ENCODE data around the gene THADA. TPM values are rescaled to one million over a fixed set of nuclear protein-coding genes. Genes with fewer than 3 reads are reported as not detected.

Gene THADA
- total RNA-seq, 1 donor from 2014 or later = 40.4 TPM

DNA sequence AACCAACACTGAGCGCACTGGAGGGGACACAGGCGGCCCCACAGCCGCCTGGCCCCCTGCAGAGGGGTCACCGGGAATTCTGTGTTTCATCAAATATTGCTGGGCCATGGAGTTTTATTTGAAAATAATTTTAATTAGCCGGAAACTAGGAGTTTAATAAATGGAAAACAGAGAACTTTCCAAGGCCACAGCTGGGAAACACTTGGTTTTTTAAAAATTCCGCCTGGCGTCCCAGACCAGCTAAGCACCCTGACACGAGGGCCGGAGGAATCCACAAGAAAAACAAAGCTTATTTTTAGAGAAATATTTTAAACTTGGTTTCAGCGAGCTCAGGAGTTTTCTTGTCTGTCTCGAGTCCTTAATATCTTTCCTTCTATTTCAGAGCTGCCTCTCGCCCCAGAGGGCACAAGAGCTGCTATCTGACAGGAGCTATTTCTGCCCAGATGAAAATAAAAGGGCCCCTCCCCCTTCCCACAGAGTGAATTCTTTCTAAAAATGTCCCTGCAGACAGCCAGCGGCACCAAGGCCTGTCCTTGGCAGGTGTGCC lies 377.6 kb downstream of the THADA start:
- intact Hi-C loops (cut with micrococcal nuclease) = loop anchor here (2.0 kb wide), 2 partner anchors 209 to 407 kb away; no protein-coding TSS in a partner anchor

DNA sequence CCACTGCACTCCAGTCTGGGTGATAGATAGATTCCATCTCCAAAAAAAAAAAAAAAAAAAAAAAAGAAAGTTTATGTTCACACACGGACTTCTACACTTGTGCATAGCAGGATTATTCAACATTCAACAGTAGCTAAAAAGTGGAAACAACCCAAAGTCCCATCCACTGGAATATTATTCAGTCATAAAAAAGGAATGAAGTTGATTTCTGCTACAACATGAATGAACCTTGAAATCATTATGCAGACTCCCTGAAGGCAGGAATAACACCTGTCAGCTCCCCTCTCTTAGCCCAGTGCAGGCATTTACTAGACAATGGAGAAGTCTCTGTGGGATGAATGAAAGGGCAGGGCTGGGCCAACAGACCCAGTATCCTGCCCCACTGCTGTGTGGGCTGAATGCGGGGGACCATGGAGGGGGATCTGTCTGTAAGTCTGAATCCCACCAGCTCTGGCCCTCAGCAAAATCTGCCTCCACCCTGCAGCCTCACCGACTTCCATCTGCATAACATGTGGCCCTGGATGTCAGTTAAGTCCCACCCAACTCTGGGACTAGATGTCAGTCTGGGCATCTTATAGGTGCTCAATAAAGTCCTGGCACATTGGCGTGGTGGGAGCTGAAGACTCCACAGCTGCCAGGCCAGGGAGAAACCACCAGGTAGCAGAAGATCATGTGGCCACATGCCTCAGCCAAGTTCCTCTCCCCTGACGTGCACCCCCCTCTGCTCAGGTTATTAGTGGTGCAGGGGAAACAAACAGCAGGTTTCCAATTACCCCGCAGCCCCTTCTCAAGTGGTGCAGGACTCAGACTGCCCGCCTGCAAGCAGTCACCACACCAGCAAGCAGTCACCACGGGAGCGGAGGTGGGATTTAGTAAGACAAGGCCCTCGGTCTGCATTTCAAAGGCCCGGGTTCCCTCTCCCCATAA lies 378.3 kb downstream of the THADA start:
- intact Hi-C loops (cut with micrococcal nuclease) = loop anchor here (2.0 kb wide), 2 partner anchors 209 to 407 kb away; no protein-coding TSS in a partner anchor

DNA sequence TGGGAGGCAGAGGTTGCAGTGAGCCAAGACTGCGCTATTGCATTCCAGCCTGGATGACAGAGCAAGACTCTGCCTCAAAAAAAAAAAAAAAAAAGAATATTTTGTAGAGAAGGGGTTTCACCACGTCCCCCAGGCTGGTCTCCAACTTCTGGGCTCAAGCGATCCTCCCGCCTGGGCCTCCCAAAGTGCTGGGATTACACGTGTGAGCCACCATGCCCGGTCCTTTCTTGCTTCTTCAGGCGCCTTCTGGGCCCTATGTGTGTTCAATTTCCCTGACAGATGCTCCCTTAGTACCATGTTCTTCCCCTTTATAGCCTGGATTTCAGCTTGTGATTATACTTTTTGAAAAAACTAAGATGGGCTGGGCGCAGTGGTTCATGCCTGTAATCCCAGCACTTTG lies 379.2 kb downstream of the THADA start:
- intact Hi-C loops (cut with micrococcal nuclease) = no loop called here

DNA sequence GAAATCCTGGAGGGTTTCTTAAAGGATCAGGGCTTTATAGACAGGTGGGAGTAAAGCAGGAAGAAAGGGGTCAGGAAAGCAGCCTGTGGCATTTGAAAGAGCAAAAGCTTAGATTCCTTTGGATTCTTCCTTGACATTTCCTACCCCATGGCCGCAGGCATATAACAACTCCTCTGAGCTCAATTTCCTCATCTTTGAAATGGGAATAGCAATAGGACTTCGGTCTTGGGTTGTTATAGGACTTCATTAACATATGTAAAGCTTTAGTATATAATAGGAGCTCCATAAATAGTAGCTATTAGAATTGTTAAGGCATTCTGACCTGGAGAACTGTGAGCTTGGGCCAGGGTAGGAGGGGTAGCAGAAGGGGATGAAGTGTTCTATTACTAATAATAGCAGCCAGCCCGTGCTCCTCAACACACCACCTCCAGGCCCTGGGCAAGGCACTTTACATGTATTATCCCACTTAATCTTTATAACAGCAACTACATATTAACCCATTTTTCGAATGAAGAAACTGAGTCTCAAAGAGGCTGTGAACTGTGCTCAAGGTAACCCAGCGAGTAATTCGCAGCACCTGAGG lies 380.1 kb downstream of the THADA start:
- intact Hi-C loops (cut with micrococcal nuclease) = no loop called here

DNA sequence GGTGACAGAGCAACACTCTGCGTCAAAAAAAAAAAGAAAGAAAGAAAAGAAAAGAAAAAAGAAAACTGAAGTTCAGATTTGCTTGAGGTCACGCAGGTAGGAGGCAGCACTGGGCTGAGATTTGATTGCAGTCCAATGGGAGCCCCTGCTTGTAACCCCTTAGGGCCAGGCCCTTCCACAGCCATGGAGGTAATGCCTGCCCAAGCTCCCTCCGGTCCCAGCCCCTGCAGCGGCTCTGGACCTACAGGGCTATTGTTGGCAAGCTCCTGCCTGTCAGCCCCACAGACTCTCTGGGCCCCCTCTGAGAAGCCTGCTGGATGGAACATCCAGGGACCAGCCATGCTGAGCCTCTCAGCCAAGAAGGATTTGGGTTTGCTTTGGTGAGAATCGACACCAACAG lies 381.6 kb downstream of the THADA start:
- intact Hi-C loops (cut with micrococcal nuclease) = no loop called here

DNA sequence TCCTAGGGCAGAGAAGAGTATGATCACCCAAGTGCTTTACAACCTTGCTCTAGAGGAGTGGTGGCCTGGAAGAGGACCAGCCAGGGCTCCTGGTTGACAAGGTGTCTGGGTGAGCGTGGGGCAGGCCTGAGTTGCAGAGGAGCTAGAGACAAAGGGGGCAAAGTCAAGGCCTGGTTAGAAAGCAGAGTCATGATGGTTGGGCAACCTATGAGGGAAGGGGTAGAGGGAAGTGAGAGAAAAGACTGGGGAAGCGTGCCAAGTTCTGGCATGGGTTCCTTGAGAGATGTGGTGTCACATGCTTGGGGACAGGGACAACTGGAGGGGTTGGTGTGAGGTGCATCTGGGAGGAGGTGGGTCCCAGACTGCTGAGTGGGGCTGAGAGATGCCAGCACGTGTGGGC lies 382.9 kb downstream of the THADA start:
- intact Hi-C loops (cut with micrococcal nuclease) = no loop called here

DNA sequence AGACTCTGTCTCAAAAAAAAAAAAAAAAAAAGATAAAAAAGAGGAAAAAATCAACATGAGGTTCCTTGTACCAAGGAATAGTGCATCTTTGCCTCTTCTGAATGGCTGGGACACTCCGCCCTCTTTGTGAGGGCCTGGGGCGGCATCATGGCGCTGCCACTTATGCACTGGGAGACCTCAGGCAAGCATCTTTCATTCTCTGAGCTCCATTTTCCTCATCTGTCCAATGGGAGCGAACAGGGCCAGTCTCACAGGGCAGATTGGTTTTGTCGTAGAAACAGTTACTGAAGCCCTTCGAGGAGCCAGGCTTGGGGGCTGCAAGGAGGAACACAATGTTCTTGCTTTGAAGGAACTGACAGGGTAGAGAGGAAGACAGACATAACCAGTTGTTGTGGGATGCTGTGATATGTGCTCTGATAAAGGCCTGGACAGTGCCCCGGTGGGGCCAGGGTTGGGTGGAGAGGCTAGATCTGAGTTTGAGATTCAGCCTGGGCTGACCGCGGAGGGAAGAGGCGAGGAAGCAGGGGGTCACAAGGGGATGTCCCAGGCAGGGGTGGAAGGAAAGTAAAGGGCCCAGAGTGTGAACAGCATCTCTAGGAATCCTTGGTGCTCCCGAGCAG lies 383.5 kb downstream of the THADA start:
- intact Hi-C loops (cut with micrococcal nuclease) = no loop called here

DNA sequence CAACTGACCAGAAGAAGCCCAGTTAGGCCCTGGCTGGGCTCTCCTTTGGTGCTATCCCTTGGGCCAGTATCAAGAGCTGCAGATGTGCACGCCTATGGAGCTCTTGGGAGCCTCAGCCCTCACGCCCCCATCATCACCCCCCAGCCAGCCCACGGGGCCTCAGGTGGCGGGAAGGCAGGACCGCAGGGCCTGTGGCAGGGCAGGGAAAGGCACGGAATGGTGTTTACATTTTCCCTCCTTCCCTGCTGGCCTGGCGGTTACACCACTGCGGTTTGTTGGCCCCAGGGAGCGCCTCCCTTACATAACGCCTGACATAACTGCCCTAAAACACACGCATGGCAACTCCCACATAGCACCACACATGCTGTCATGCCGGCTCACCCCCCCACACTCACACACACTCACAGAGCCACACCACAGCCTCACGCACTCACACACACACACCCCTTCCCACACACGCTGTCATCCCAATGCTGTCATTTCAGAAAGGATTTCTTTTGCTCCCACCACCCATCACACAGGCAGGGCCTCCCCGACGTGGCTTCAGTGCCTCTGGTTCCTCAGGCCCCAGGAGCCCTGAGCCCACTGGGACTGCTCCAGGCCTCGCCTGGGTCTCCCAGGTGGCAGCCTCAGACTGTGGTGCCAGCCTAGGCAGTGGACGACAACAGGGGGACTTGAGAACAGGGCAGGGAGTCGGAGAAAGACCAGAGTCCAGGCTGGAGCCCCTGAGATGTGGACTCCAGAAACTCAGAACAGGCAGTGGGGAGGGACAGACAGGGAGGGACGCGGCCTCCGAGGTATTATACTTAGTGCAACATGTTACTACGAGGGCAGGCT lies 385.2 kb downstream of the THADA start:
- intact Hi-C loops (cut with micrococcal nuclease) = no loop called here

DNA sequence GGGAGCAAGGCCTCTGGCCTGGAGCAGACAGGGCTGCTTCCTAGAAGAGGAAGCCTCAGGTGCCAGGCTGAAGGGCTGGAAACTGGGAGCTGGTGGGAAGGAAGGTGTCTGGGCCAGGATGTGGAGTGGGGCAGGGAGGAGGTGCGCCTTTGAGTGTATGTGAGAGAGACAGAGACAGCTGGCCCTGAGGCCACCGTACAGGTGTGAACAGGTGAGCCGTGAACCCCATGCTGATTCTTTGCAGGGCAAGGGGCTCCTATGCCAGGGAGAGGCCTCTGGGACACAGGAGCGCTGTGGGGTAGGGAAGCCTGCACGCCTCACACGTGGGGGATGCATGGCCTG lies 385.7 kb downstream of the THADA start:
- intact Hi-C loops (cut with micrococcal nuclease) = no loop called here

DNA sequence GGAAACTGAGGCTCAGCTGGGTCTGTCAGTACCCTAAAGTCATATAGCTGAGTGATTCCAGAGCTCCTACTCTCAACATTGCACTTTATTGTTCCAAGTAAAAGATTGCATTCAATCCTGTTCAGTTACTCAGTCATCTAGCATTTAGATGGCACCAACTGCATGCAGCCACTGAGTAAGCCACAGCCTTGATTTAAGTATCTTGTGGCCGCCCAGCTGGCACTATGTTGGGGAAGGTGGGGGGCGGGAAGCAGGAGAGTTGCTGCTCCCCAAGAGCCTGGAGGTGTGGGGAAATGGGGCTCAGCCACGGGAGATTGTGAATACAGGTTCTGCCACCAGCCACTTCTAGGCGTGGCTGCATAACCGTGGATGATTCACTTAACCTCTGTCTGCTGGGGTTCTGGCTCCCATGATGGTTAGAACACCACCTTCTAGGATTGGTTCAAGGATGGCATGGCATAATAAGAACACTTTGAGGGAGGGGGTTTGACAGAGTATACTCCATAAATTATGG lies 386.6 kb downstream of the THADA start:
- intact Hi-C loops (cut with micrococcal nuclease) = no loop called here

DNA sequence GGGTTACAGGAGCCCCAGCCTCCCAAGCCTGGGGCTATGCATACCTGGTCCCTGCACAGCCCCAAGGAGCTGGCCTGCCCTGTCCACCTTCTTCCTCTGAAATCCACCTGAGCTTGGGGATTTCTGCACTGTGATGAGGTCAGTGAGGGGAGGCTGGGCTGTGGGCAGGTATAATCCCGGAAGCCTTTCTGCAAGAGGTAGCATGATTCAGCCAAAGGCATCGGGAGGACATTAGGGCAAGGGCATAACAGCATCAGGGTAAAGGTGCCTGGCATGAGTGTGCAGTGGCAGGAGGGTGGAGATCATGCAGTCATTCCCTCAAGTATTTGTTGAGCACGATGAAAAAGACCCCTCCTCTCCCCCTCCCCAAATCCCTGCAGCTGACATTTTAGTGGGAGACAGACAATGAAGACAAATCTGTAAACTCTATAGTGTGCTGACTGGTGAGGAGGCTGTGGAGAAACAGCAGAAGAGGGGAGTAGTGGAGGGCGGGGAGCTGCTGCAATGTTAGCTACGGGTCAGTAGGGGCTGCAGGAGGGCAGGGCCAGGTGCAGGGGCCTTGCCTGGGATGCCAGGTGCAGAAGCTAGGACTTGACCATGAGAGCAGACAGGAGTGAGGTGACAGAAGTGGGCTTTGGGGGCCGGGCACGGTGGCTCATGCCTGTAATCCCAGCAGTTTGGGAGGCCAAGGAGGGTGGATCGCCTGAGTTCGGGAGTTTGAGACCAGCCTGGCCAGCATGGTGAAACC lies 388.1 kb downstream of the THADA start:
- intact Hi-C loops (cut with micrococcal nuclease) = no loop called here

DNA sequence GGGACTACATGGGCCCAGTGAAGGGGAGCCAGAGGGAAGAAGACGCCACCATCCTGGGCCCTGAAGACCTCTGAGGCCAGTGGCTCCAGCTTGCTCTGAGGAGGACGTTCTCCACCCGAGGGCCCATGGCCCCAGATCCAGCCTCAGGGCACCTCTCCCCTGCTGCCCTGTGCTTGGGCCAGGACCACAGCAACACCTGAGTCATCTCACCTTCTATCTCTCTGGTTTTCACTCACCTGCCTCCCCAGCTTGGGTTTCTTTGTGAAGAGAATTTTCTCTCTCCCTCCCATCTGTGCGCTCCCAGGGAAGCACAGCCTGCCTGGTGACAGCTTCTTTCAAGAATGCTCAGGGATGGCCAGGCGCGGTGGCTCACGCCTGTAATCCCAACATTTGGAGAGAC lies 389.2 kb downstream of the THADA start:
- intact Hi-C loops (cut with micrococcal nuclease) = no loop called here

DNA sequence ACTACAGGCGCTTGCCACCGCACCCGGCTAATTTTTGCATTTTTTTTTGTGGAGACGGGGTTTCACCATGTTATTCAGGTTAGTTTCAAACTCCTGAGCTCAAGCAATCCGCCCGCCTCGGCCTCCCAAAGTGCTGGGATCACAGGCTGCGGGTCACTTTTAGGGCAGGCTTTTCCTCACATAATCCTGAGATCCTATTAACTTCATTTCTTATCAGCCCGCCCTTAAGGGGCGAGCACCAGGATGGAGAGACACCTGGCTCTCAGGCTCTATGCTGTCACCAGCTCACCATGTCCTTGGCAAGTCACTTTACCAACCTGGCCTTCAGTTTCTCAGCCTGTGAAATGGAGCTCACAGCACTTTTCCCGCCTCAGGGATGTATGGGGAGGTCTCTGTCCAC lies 392.5 kb downstream of the THADA start:
- intact Hi-C loops (cut with micrococcal nuclease) = no loop called here

DNA sequence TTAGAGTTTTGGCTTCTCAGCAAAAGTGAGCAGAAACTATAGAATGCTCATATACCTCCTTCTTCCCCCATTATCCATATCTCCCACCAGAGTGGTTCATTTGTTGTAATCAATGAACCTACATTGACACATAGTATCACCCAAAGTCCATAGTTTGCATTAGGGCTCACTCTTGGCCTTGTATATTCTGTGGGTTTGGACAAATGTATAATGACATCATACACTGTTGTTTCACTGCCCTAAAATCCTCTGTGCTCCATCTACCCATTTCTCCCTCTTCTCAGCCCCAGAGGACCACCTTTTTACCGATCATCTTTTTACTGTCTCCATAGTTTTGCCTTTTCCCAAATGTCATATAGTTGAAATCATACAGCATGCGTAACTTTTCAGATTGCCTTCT lies 393.5 kb downstream of the THADA start:
- intact Hi-C loops (cut with micrococcal nuclease) = no loop called here

DNA sequence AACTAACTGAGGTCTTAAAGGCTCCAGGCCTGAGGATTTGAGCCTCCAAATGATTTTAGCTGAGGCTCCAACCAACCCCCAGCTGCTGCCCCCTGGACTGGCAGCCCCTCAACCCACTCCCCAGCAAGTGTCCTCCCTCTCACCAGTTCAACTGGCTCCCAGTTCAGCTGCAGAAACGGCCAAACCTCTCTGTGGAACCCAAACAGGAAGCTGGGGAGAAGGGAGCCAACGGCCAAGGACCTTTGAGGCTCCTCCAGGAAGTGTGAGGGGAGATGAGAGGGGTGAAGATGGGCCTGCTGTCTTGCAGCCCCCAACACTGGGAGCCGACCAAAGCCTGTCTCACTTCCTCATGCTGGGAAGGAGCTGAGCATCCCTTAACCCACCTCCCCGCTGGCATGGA lies 394.3 kb downstream of the THADA start:
- intact Hi-C loops (cut with micrococcal nuclease) = no loop called here

DNA sequence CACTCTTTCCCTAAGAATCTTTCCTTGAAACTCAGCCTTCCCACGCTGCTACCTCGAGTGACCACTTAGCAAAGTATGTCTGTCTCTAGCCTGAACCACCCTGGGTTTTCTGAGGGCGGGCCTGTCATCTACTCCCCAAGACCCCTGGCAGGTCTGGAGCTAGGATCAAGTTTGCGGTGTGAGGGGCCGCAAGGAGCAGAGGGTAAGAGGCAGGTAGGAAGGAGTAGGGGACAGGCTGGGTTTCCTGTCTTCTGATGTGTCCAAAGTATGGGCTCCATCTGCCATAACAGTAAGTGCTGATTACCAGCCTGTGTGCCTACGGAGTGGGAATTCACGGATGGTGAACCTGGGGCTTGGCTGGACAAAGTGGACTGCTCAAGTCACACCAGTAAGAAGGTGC lies 394.8 kb downstream of the THADA start:
- intact Hi-C loops (cut with micrococcal nuclease) = no loop called here

DNA sequence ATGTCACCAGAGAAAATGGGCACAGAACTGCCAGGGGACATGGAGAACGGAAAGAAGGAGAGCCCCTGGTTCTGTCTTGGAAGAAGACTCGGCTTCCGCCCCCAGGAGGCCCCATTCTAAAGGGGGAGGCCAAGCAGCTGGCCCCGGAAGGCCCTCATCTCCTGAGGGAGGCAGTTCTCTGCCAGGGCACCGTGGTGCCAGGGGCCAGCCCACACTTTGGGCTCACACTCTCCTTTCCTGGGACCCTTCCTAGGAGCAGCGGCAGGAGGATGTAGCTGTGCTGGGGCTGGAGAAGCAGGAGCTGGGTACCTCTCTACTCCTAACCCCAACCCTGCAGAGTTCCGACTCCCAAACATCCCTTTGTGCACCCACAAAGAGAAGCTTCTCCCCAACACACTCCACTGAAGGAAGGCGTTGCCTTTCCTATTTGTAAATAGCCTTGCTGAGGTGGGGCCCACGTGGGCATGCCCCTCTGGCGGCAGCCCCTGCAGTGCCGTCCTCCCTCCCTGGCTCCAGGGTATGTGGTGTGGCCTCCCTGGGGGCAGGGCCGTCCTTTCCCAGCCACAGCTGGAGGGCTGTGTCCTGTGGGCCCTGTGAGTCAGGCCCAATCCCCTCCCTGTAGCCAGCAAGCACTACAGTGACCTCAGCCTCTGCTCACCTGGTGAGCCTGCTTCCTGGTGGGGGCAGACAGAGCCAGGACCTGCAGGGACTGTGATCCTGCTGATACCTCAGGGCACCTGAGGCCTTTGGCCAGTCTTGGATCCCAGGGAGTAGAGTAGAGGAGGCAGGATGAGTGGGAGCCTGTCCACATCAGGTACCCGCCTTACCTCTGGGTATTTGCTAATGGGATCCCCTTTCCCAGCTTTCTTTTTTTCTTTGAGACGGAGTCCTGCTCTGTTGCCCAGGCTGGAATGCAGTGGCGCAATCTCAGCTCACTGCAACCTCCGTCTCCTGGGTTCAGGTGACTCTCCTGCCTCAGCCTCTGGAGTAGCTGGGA lies 396.0 kb downstream of the THADA start:
- intact Hi-C loops (cut with micrococcal nuclease) = no loop called here

DNA sequence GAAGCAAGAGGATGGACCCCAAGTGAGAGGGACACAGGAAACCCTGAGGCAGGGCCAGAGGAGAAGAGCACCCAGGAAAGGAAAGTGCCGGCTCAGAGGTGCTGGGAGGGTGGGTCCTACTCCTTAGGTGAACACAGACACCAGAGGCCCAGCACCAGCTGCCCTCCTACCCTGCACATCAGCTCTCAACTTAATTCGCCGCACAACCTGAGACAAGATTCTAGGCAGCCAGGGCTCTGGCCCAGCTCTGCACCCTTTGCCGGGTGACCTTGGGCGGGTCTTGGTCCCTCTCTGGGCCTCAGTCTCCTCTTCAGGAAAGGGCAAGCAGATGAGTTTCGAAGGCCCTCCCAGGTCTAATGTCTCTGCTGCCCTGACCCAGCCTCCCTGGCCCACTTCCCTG lies 397.6 kb downstream of the THADA start:
- intact Hi-C loops (cut with micrococcal nuclease) = no loop called here

DNA sequence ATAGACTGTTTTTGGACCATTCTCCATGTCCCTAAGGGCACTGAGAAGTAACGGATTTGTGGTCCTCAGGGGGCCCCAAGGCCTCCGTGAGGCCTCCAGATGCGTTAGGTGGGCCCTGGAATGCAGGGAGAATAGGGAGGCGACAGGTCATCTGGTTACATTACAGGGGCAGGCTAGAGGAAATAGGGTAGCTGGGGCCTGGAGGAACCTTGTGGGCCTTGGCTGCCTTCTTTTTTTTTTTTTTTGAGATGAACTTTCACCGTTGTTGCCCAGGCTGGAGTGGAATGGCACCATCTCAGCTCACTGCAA lies 398.3 kb downstream of the THADA start:
- intact Hi-C loops (cut with micrococcal nuclease) = no loop called here
